HCT116 (cell line): Measurements from ENCODE around the gene SNX9. TPM values are rescaled to one million over a fixed set of nuclear protein-coding genes. Genes with fewer than 3 reads are reported as not detected.

Source experiments
- ATAC-seq: fragments of 200-7000 bp; cut with Tn5 transposase; 2 replicates; pipeline ENCODE4 v1.9.1; 2020; ENCODE audit warnings: mild to moderate bottlenecking, moderate library complexity
- BruUV-seq: library from RNA; stranded (reverse); fragments of 400-500 nt; replicated peaks from 2 replicates; lab custom pipeline; 2021; lab: Mats Ljungman, UMichigan
- CTCF ChIA-PET: fragments of 300-600 bp; sonication (Branson Sonifier 250); formaldehyde crosslinking; loops from one replicate; lab custom pipeline; 2021; ENCODE audit warnings: antibody characterized with exemption; lab: Charles Lee
- POLR2A ChIA-PET: fragments of 300-600, 350-600 bp; sonication (Branson Sonifier 250); formaldehyde crosslinking; loops from one replicate; lab custom pipeline; 2021; ENCODE audit warnings: antibody characterized with exemption; lab: Charles Lee
- RAD21 ChIA-PET, 2 experiments: fragments of 300-600 bp; sonication (Branson Sonifier 250); formaldehyde crosslinking; loops; one replicate each; lab custom pipeline; 2023; ENCODE audit warnings: low total read pairs in 2 of 2; ENCODE audit not compliant: uncharacterized antibody in 2 of 2, unreplicated experiment in 2 of 2, low non-redundant PET in 1 of 2; lab: Charles Lee
- DNase-seq: peaks from one replicate; pipeline ENCODE4 v3.0.0-alpha.2; 2010; ENCODE audit warnings: low read depth, low spot score
- H2AFZ ChIP-seq: fragments of 200-600 bp; shearing (Covaris generic), sonication (generic); 2 replicates; pipeline ENCODE4 v1.6.1; 2017; ENCODE audit warnings: low read depth, mixed run types, mixed read lengths, antibody characterized with exemption, low read length; ENCODE audit not compliant: poor library complexity, severe bottlenecking
- H3K27ac ChIP-seq: 2 replicates; pipeline ENCODE4 v1.5.1; 2012; ENCODE audit warnings: low read depth, low read length
- H3K27me3 ChIP-seq: fragments of 200-600 bp; sonication (generic); 2 replicates; pipeline ENCODE4 v1.6.1; 2016; ENCODE audit warnings: mixed run types, low read length, mixed read lengths; ENCODE audit not compliant: insufficient read depth
- H3K36me3 ChIP-seq, 2 experiments: fragments of 200-500 bp in 1 of 2; fragments of 200-600 bp in 1 of 2; sonication (Bioruptor generic) in 1 of 2; sonication (generic) in 1 of 2; 2 replicates each; pipeline versions ENCODE4 v1.5.1 to v1.6.1; 2014 to 2016; ENCODE audit warnings: low read length in 2 of 2, inconsistent platforms in 1 of 2, mixed read lengths in 1 of 2, mixed run types in 1 of 2; ENCODE audit not compliant: insufficient read depth in 2 of 2, control insufficient read depth in 1 of 2
- H3K4me1 ChIP-seq, 2 experiments: fragments of 200-600 bp in 1 of 2; sonication (generic) in 1 of 2; 2 replicates each; pipeline versions ENCODE4 v1.5.1 to v1.6.1; 2012 to 2017; ENCODE audit warnings: low read length in 2 of 2, inconsistent platforms in 1 of 2, mild to moderate bottlenecking in 1 of 2, mixed read lengths in 1 of 2, mixed run types in 1 of 2, moderate library complexity in 1 of 2; ENCODE audit not compliant: insufficient read depth in 2 of 2, control insufficient read depth in 1 of 2
- H3K4me2 ChIP-seq: fragments of 200-600 bp; sonication (generic); 2 replicates; pipeline ENCODE4 v1.6.1; 2017; ENCODE audit warnings: mixed run types, low read length, mixed read lengths
- H3K4me3 ChIP-seq, 2 experiments: fragments of 200-600 bp in 1 of 2; sonication (generic) in 1 of 2; replicated peaks in 1 of 2; 2 replicates each; pipeline ENCODE4 v1.5.1; 2011 to 2016; ENCODE audit warnings: low read length in 2 of 2, control low read depth in 1 of 2, low read depth in 1 of 2, mild to moderate bottlenecking in 1 of 2, mixed read lengths in 1 of 2, mixed run types in 1 of 2
- H3K79me2 ChIP-seq: fragments of 200-600 bp; sonication (generic); 2 replicates; pipeline ENCODE4 v1.6.1; 2017; ENCODE audit warnings: mild to moderate bottlenecking, mixed run types, low read length, moderate library complexity, mixed read lengths; ENCODE audit not compliant: insufficient read depth
- H3K9ac ChIP-seq: fragments of 200-600 bp; sonication (generic); 2 replicates; pipeline ENCODE4 v1.6.1; 2016; ENCODE audit warnings: low read length, mixed read lengths
- H3K9me2 ChIP-seq: fragments of 200-600 bp; sonication (generic), shearing (Covaris generic); 2 replicates; pipeline ENCODE4 v1.6.1; 2017; ENCODE audit warnings: mixed run types, mild to moderate bottlenecking, moderate library complexity; ENCODE audit not compliant: insufficient read depth
- H3K9me3 ChIP-seq, 2 experiments: fragments of 200-500 bp in 1 of 2; fragments of 200-600 bp in 1 of 2; sonication (Bioruptor generic) in 1 of 2; sonication (generic) in 1 of 2; 2 replicates each; pipeline ENCODE4 v1.6.1; 2014 to 2017; ENCODE audit warnings: low read length in 2 of 2, mixed read lengths in 2 of 2, inconsistent platforms in 1 of 2, low read depth in 1 of 2, mild to moderate bottlenecking in 1 of 2, mixed run types in 1 of 2, moderate library complexity in 1 of 2; ENCODE audit not compliant: control insufficient read depth in 1 of 2, insufficient read depth in 1 of 2
- H4K20me1 ChIP-seq: fragments of 200-600 bp; sonication (generic), shearing (Covaris generic); 2 replicates; pipeline ENCODE4 v1.6.1; 2017; ENCODE audit warnings: mixed run types, mild to moderate bottlenecking, moderate library complexity; ENCODE audit not compliant: insufficient read depth
- EZH2 ChIP-seq: fragments of 200-600 bp; sonication (generic); IDR thresholded peaks from 2 replicates; pipeline ENCODE4 v1.6.1; 2017; ENCODE audit warnings: antibody characterized with exemption, mixed run types
- EZH2phosphoT487 ChIP-seq: fragments of 200-600 bp; IDR thresholded peaks from 2 replicates; pipeline ENCODE4 v1.6.1; 2018; ENCODE audit warnings: antibody characterized with exemption, borderline replicate concordance
- FOSL1 ChIP-seq: IDR thresholded peaks from 2 replicates; pipeline ENCODE4 v1.6.1; 2012; ENCODE audit warnings: low read depth
- JUND ChIP-seq: IDR thresholded peaks from 2 replicates; pipeline ENCODE4 v1.6.1; 2012
- POLR2A ChIP-seq: IDR thresholded peaks from 2 replicates; pipeline ENCODE4 v1.7.0; 2011; ENCODE audit warnings: borderline replicate concordance; ENCODE audit not compliant: insufficient read depth, insufficient read length; ENCODE audit errors: extremely low read depth
- SIN3A ChIP-seq: IDR thresholded peaks from 2 replicates; pipeline ENCODE4 v1.6.1; 2012; ENCODE audit warnings: low read depth
- SP1 ChIP-seq: IDR thresholded peaks from 2 replicates; pipeline ENCODE4 v1.6.1; 2012; ENCODE audit warnings: low read depth
- SRF ChIP-seq: IDR thresholded peaks from 2 replicates; pipeline ENCODE4 v1.6.1; 2012; ENCODE audit warnings: low read depth
- YY1 ChIP-seq: IDR thresholded peaks from 2 replicates; pipeline ENCODE4 v1.6.1; 2011; ENCODE audit warnings: low read length, low read depth, moderate library complexity, mild to moderate bottlenecking; ENCODE audit not compliant: insufficient replicate concordance; ENCODE audit errors: extremely low read depth
- ZFX ChIP-seq: fragments of 450-650 bp; IDR thresholded peaks from 2 replicates; pipeline ENCODE4 v1.6.1; 2017
- intact Hi-C: fragments of 100-400 bp; cut with micrococcal nuclease; formaldehyde crosslinking; loops from 2 replicates; pipeline ENCODE4 v1.10.0; 2022
- total RNA-seq: library from RNA; stranded (reverse); gene quantifications from one replicate; pipeline ENCODE4 v1.2.1, GENCODE V29; 2021; ENCODE audit not compliant: unreplicated experiment
- TF ChIP-seq, protein P1 (sequence below): IDR thresholded peaks from 2 replicates; pipeline ENCODE4 v1.6.1; 2012
- TF ChIP-seq, protein P2 (sequence below): IDR thresholded peaks from 2 replicates; pipeline ENCODE4 v1.6.1; 2012; ENCODE audit warnings: low read depth
- TF ChIP-seq, protein P3 (sequence below), 3 experiments: fragments of 200-600 bp in 1 of 3; sonication (generic) in 1 of 3; IDR thresholded peaks in 2 of 3; conservative IDR thresholded peaks in 1 of 3; 2 replicates each; pipeline ENCODE4 v1.5.1; 2012 to 2017; ENCODE audit warnings: low read depth in 2 of 3, low read length in 2 of 3, antibody characterized with exemption in 1 of 3, borderline replicate concordance in 1 of 3, control low read depth in 1 of 3, mild to moderate bottlenecking in 1 of 3, mixed read lengths in 1 of 3, mixed run types in 1 of 3, moderate library complexity in 1 of 3; ENCODE audit not compliant: insufficient read depth in 1 of 3

Gene SNX9
- total RNA-seq, 1 experiment from 2014 or later, result 42.5 TPM

DNA sequence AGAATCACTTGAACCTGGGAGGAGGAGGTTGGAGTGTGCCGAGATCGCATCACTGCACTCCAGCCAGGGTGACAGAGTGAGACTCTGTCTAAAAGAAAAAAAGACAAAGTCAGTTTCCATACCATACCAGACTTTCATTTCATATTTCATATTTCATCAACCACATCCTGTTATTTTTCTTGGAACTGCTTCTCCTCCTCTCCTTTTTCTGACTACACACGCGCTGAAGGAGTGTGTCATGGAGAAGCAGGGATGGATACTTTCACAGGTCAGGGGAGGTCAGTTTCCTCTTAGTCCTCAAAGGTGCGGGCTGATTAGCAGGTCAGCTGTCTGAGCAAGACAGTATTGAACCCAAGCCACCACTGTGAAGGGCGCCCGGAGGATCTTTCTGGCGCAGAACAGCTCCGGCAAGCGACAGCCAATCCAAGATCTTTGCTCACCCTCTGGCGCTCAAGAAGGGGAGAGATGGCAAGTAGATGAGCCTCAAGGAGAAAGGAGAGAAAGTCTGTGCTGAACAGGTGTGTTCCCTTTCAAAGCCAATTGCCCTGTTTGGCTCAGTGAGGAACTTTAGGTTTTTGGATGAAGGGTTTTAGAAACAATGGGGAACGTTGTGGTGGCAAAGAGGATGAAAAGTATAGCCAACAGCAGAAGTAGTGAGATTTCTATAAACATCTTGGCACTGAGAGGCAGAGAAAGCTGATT lies 139.7 kb downstream of the SNX9 start:
- H3K36me3 ChIP-seq, result no peaks in the 10 kb centered on the region
- no peak overlapping the region for H3K4me3 ChIP-seq
- RAD21 ChIA-PET, result no interaction called here
- peaks cover 4 to 11% of the 10 kb centered on the region in 2 experiments; a peak in 3 of 4 replicates for H3K9me3 ChIP-seq
- H2AFZ ChIP-seq, result no peak overlapping the region
- no peaks in the 10 kb centered on the region for H3K79me2 ChIP-seq
- BruUV-seq, result no TSS peak
- no peak overlapping the region for H3K4me2 ChIP-seq
- POLR2A ChIA-PET, result no interaction called here
- H3K9ac ChIP-seq, result no peak overlapping the region
- no peak for DNase-seq
- no peaks in the 10 kb centered on the region for H3K4me1 ChIP-seq
- H3K27ac ChIP-seq, result no peak overlapping the region
- intact Hi-C loops, result no loop called here
- H4K20me1 ChIP-seq, result no peaks in the 10 kb centered on the region
- H3K27me3 ChIP-seq, result no peaks in the 10 kb centered on the region
- TF ChIP-seq YY1, result no peak
- TF ChIP-seq EZH2, result no peak
- TF ChIP-seq, protein P1, sequence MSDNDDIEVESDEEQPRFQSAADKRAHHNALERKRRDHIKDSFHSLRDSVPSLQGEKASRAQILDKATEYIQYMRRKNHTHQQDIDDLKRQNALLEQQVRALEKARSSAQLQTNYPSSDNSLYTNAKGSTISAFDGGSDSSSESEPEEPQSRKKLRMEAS, result no peak
- no peak for TF ChIP-seq EZH2phosphoT487
- TF ChIP-seq, all 23 proteins: peak for 0
- CTCF ChIA-PET, result no interaction called here
- ATAC-seq, result no peak
- no peaks in the 10 kb centered on the region for H3K9me2 ChIP-seq

DNA sequence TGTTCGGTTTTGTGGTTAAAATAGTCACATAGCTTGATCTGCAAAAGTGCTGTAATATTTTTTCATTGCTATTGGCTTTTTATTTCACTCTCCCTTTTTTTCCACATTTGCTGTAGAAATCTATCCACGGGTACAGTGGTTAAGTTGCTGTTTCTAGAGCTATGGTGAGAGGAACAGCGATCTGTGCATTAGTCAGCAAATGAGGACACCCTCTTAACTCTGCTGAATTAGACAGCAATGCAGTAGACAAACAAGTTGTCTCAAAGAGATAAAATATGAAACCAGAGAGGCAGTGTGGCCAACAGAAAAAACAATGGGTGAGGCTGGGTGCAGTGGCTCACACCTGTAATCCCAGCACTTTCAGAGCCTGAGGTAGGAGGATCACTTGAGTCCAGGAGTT lies 141.1 kb downstream of the SNX9 start:
- POLR2A ChIA-PET, result no interaction called here
- TF ChIP-seq SP1, result no peak
- TF ChIP-seq, protein P2, sequence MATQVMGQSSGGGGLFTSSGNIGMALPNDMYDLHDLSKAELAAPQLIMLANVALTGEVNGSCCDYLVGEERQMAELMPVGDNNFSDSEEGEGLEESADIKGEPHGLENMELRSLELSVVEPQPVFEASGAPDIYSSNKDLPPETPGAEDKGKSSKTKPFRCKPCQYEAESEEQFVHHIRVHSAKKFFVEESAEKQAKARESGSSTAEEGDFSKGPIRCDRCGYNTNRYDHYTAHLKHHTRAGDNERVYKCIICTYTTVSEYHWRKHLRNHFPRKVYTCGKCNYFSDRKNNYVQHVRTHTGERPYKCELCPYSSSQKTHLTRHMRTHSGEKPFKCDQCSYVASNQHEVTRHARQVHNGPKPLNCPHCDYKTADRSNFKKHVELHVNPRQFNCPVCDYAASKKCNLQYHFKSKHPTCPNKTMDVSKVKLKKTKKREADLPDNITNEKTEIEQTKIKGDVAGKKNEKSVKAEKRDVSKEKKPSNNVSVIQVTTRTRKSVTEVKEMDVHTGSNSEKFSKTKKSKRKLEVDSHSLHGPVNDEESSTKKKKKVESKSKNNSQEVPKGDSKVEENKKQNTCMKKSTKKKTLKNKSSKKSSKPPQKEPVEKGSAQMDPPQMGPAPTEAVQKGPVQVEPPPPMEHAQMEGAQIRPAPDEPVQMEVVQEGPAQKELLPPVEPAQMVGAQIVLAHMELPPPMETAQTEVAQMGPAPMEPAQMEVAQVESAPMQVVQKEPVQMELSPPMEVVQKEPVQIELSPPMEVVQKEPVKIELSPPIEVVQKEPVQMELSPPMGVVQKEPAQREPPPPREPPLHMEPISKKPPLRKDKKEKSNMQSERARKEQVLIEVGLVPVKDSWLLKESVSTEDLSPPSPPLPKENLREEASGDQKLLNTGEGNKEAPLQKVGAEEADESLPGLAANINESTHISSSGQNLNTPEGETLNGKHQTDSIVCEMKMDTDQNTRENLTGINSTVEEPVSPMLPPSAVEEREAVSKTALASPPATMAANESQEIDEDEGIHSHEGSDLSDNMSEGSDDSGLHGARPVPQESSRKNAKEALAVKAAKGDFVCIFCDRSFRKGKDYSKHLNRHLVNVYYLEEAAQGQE, result no peak
- TF ChIP-seq SRF, result no peak
- no peak for TF ChIP-seq JUND
- no peak for TF ChIP-seq SIN3A
- no peak for TF ChIP-seq ZFX
- no peak for TF ChIP-seq POLR2A
- TF ChIP-seq, protein P3, sequence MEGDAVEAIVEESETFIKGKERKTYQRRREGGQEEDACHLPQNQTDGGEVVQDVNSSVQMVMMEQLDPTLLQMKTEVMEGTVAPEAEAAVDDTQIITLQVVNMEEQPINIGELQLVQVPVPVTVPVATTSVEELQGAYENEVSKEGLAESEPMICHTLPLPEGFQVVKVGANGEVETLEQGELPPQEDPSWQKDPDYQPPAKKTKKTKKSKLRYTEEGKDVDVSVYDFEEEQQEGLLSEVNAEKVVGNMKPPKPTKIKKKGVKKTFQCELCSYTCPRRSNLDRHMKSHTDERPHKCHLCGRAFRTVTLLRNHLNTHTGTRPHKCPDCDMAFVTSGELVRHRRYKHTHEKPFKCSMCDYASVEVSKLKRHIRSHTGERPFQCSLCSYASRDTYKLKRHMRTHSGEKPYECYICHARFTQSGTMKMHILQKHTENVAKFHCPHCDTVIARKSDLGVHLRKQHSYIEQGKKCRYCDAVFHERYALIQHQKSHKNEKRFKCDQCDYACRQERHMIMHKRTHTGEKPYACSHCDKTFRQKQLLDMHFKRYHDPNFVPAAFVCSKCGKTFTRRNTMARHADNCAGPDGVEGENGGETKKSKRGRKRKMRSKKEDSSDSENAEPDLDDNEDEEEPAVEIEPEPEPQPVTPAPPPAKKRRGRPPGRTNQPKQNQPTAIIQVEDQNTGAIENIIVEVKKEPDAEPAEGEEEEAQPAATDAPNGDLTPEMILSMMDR (IDR thresholded peaks at IDR 0.05 in 2 of 3, conservative IDR thresholded peaks at IDR 0.05 in 1 of 3; ENCODE audit: borderline replicate concordance in 1 of 3, insufficient read depth in 1 of 3, low read depth in 2 of 3, low read length in 2 of 3), result no peak
- TF ChIP-seq FOSL1, result no peak
- H3K9me3 ChIP-seq, result peaks cover 2 to 7% of the 10 kb centered on the region in 2 experiments; a peak in 3 of 4 replicates
- H3K9ac ChIP-seq, result no peak overlapping the region
- H3K4me3 ChIP-seq, result no peak overlapping the region
- H3K9me2 ChIP-seq, result no peaks in the 10 kb centered on the region
- no peaks in the 10 kb centered on the region for H3K36me3 ChIP-seq
- CTCF ChIA-PET, result no interaction called here
- H3K27ac ChIP-seq, result no peak overlapping the region
- no peaks in the 10 kb centered on the region for H3K79me2 ChIP-seq
- ATAC-seq (no peak), DNase-seq (no peak)
- RAD21 ChIA-PET, result no interaction called here
- H3K4me2 ChIP-seq, result no peak overlapping the region
- H2AFZ ChIP-seq, result no peak overlapping the region
- H3K4me1 ChIP-seq, result peaks cover 5 to 6% of the 10 kb centered on the region in 2 experiments; a peak in 3 of 4 replicates
- BruUV-seq, result no TSS peak
- H3K27me3 ChIP-seq, result no peaks in the 10 kb centered on the region
- intact Hi-C loops, result no loop called here
- no peaks in the 10 kb centered on the region for H4K20me1 ChIP-seq
